RWPE1 (cell line): Measurements from ENCODE around the gene SLC6A12.

ENCODE experiments used
- CTCF ChIA-PET: fragments of 350-600 bp; sonication (Branson Sonifier 250); formaldehyde crosslinking; extraction: SDS; loops from one replicate; lab custom pipeline; 2021; lab: Yijun Ruan, JAX
- POLR2A ChIA-PET: fragments of 400-600 bp; formaldehyde crosslinking; extraction: SDS; loops from one replicate; lab custom pipeline; 2020; ENCODE audit warnings: antibody characterized with exemption; ENCODE audit not compliant: low non-redundant PET; lab: Yijun Ruan, JAX
- DNase-seq: peaks from one replicate; pipeline ENCODE4 v3.0.0; 2012; ENCODE audit warnings: low spot score
- H3K27ac ChIP-seq: fragments of 450-650 bp; 2 replicates; pipeline ENCODE4 v1.5.1; 2017
- TF ChIP-seq, protein P1 (sequence below): fragments of 450-650 bp; conservative IDR thresholded peaks from 2 replicates; pipeline ENCODE4 v1.5.1; 2017; ENCODE audit warnings: low read depth, mild to moderate bottlenecking

Gene SLC6A12

DNA sequence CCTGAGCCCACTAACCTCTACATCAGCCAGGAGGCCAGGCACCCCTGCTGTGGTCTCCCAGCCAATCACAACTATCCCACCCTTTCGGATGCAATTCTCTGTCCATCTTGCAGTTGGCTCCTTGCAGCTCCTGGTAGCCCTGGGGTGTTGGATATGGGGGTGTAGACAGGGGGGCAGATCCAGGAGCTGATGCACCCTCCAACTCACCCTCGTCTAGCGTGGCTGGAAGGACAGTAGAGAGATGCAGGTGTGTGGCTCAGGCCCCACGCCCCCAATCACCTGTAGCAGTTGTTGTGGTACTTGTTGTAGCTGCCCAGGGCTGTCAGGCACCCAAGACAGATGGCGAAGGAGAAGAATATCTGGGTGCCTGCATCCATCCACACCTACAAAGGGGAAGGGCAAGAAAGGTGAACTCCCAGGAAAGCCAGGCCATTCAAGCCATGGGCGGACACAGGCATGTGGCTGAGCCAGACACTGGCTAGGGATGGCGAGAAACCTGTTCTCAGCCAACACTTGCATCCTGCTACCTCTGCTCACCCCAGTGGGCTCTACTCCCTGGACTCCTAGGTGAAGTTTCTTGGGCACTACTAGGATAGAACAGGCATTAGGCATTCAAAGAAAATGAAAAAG lies 13.4 kb upstream of the SLC6A12 start:
- TF ChIP-seq, protein P1, sequence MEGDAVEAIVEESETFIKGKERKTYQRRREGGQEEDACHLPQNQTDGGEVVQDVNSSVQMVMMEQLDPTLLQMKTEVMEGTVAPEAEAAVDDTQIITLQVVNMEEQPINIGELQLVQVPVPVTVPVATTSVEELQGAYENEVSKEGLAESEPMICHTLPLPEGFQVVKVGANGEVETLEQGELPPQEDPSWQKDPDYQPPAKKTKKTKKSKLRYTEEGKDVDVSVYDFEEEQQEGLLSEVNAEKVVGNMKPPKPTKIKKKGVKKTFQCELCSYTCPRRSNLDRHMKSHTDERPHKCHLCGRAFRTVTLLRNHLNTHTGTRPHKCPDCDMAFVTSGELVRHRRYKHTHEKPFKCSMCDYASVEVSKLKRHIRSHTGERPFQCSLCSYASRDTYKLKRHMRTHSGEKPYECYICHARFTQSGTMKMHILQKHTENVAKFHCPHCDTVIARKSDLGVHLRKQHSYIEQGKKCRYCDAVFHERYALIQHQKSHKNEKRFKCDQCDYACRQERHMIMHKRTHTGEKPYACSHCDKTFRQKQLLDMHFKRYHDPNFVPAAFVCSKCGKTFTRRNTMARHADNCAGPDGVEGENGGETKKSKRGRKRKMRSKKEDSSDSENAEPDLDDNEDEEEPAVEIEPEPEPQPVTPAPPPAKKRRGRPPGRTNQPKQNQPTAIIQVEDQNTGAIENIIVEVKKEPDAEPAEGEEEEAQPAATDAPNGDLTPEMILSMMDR: no peak
- ChIA-PET CTCF (interaction anchor here (0.9 kb wide), 1 partner anchor 27 kb away, joined by 3 read pairs; no protein-coding TSS in a partner anchor), POLR2A (no interaction called here)
- no peak overlapping the region for H3K27ac ChIP-seq
- DNase-seq: no peak

DNA sequence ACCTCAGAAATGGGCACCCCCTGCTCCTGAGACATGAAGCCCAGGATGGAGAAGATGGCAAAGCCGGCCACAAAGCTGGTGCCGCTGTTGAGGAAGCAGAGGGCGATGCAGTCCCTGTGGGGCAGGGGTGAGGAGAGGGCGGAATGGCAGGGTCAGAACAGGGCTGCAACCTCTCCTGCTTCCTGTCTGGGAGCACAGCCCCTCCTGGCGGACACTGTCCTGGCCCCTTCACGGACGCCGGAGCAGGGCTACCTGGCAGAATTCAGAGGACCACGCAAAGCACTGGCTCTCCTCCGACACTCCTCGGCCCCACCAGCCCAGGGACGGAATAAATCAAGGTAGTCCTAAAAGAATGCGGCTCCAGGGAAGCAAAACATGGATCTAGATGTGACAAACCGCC lies 12.4 kb upstream of the SLC6A12 start:
- TF ChIP-seq, protein P1: no peak
- ChIA-PET POLR2A (no interaction called here), CTCF (interaction anchor here (0.9 kb wide), 1 partner anchor 26 kb away, joined by 3 read pairs; no protein-coding TSS in a partner anchor)
- no peak for DNase-seq
- no peak overlapping the region for H3K27ac ChIP-seq

- POLR2A ChIA-PET: no interaction called here
- no peak for DNase-seq
- CTCF ChIA-PET: no interaction called here
- TF ChIP-seq, protein P1: no peak
- no peak overlapping the region for H3K27ac ChIP-seq
Measured at GRCh38 chr12:225012-225411, 11.1 kb upstream of the SLC6A12 start.

- no peak for DNase-seq
- H3K27ac ChIP-seq: no peak overlapping the region
- ChIA-PET CTCF (no interaction called here), POLR2A (no interaction called here)
- TF ChIP-seq, protein P1: no peak
Measured at GRCh38 chr12:224330-224729, 10.4 kb upstream of the SLC6A12 start.

DNA sequence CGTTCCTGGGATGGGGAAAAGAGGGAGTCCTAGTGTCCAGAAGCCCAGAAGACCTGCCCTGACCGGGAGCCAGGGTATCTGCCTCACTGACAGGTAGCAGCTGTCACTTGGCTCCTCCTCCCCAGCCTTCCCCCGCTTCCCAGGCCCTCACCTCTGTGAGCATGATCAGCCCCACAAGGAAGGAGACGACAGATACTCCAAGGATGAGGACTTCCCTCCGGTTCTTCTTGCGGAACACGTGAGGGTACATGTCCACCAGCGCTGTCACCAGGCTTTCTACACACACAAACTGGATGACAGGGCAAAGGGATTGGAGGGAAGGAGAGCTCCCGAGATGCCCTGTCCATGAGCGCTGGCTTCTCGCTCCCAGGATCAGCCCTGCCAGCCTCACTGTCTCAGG lies 9.9 kb upstream of the SLC6A12 start:
- POLR2A ChIA-PET: interaction anchor here (0.6 kb wide), 1 partner anchor 130 kb away, joined by 3 read pairs; no protein-coding TSS in a partner anchor
- DNase-seq: no peak
- no peak overlapping the region for H3K27ac ChIP-seq
- TF ChIP-seq, protein P1: no peak
- CTCF ChIA-PET: no interaction called here

GRCh38 chr12:221736-222135 lies 7.8 kb upstream of the SLC6A12 start:
- ChIA-PET CTCF (no interaction called here), POLR2A (no interaction called here)
- TF ChIP-seq, protein P1: no peak
- no peak for DNase-seq
- no peak overlapping the region for H3K27ac ChIP-seq
